K562 (cell line): ENCODE data around the gene CCDC50. TPM values are rescaled to one million over a fixed set of nuclear protein-coding genes. Genes with fewer than 3 reads are reported as not detected.

Source experiments
- ATAC-seq: fragments of 200-7000 bp; cut with Tn5 transposase; 3 replicates; pipeline ENCODE4 v1.9.1; 2020; ENCODE audit warnings: moderate library complexity
- BruUV-seq: library from RNA; stranded (reverse); fragments of 400-500 nt; replicated peaks from 2 replicates; lab custom pipeline; 2021; lab: Mats Ljungman, UMichigan
- CTCF ChIA-PET: fragments of 300-600 bp; formaldehyde crosslinking; extraction: SDS; loops from one replicate; lab custom pipeline; 2021; ENCODE audit warnings: low intra/inter-chr PET ratio; lab: Yijun Ruan, JAX
- POLR2A ChIA-PET: fragments of 300-600, 350-650 bp; sonication (Branson Sonifier 250); formaldehyde crosslinking; extraction: SDS; loops from one replicate; lab custom pipeline; 2021; ENCODE audit warnings: antibody characterized with exemption, inconsistent platforms; lab: Yijun Ruan, JAX
- DNase-seq, 4 experiments: peaks; one replicate each; pipeline versions ENCODE4 v3.0.0 to v3.0.0-alpha.2; 2011 to 2018; ENCODE audit warnings: low spot score in 3 of 4, mixed read lengths in 3 of 4; ENCODE audit errors: extremely low read depth in 1 of 4
- FAIRE-seq: peaks from 2 replicates; lab custom pipeline; 2011; peaks lifted over from hg19 to GRCh38; lab: Jason Lieb, UNC
- H2AFZ ChIP-seq: 2 replicates; pipeline ENCODE4 v1.6.0; 2011; ENCODE audit warnings: low read depth, low read length, control low read depth, inconsistent platforms
- H3K27ac ChIP-seq: fragments of 200-600 bp; 3 replicates; pipeline ENCODE4 v1.8.0; 2011; ENCODE audit warnings: low read depth, mild to moderate bottlenecking, control low read depth, inconsistent platforms, low read length, moderate library complexity, mixed read lengths; ENCODE audit errors: extremely low read depth
- H3K27me3 ChIP-seq, 2 experiments: fragments of 300-600 bp in 1 of 2; 2 replicates in 1 of 2; 3 replicates in 1 of 2; pipeline versions ENCODE4 v1.6.0 to v1.8.0; 2011; ENCODE audit warnings: inconsistent platforms in 2 of 2, low read length in 2 of 2, mild to moderate bottlenecking in 1 of 2, mixed read lengths in 1 of 2, moderate library complexity in 1 of 2; ENCODE audit not compliant: control insufficient read depth in 2 of 2, insufficient read depth in 2 of 2
- H3K36me3 ChIP-seq: fragments of 300-600 bp; 3 replicates; pipeline ENCODE4 v1.8.0; 2011; ENCODE audit warnings: mild to moderate bottlenecking, low read length, inconsistent platforms; ENCODE audit not compliant: control insufficient read depth, insufficient read depth
- H3K4me1 ChIP-seq, 2 experiments: fragments of 200-600 bp in 1 of 2; replicated peaks in 1 of 2; 2 replicates in 1 of 2; 3 replicates in 1 of 2; pipeline versions ENCODE4 v1.5.1 to v1.8.0; 2011; ENCODE audit warnings: inconsistent platforms in 2 of 2, low read length in 2 of 2, mild to moderate bottlenecking in 1 of 2, mixed read lengths in 1 of 2, moderate library complexity in 1 of 2; ENCODE audit not compliant: control insufficient read depth in 2 of 2, insufficient read depth in 2 of 2
- H3K4me2 ChIP-seq: 2 replicates; pipeline ENCODE4 v1.6.1; 2011; ENCODE audit warnings: low read length, control low read depth, inconsistent platforms, mixed read lengths; ENCODE audit not compliant: insufficient read depth
- H3K4me3 ChIP-seq: fragments of 200-600 bp; sonication (generic), shearing (Covaris generic); 2 replicates; pipeline ENCODE4 v1.5.1; 2016; ENCODE audit warnings: control low read depth, inconsistent platforms
- H3K79me2 ChIP-seq: fragments of 200-600 bp; 3 replicates; pipeline ENCODE4 v1.8.0; 2011; ENCODE audit warnings: low read length, inconsistent platforms; ENCODE audit not compliant: control insufficient read depth, insufficient read depth
- H3K9ac ChIP-seq, 2 experiments: 2 replicates each; pipeline versions ENCODE4 v1.6.0 to v1.6.1; 2011; ENCODE audit warnings: low read depth in 2 of 2, low read length in 2 of 2, control low read depth in 1 of 2, inconsistent platforms in 1 of 2, mild to moderate bottlenecking in 1 of 2, mixed read lengths in 1 of 2; ENCODE audit not compliant: insufficient read depth in 1 of 2
- H3K9me1 ChIP-seq: one replicate; pipeline ENCODE4 v1.6.0; 2011; ENCODE audit warnings: inconsistent platforms, mild to moderate bottlenecking, low read length, moderate library complexity; ENCODE audit not compliant: control insufficient read depth, insufficient read depth
- H3K9me3 ChIP-seq: replicated peaks from 2 replicates; pipeline ENCODE4 v1.5.1; 2011; ENCODE audit warnings: low read depth, low read length, inconsistent platforms; ENCODE audit not compliant: control insufficient read depth, insufficient read depth
- H4K20me1 ChIP-seq: replicated peaks from 2 replicates; pipeline ENCODE4 v1.6.1; 2011; ENCODE audit warnings: low read length, inconsistent platforms, mixed read lengths; ENCODE audit not compliant: control insufficient read depth, insufficient read depth
- MAFG ChIP-seq: fragments of 450-650 bp; conservative IDR thresholded peaks from 2 replicates; pipeline ENCODE4 v1.6.1; 2016; ENCODE audit warnings: missing genetic modification characterization, missing compliant biosample characterization
- MCM2 ChIP-seq: fragments of 450-650 bp; IDR thresholded peaks from 2 replicates; pipeline ENCODE4 v1.6.1; 2017; ENCODE audit warnings: low read depth, mild to moderate bottlenecking
- SAFB2 ChIP-seq: fragments of 200-400 bp; formaldehyde crosslinking; IDR thresholded peaks from 2 replicates; pipeline ENCODE4 v1.6.1; 2018; ENCODE audit warnings: borderline replicate concordance, low read length, low read depth, moderate library complexity; ENCODE audit not compliant: severe bottlenecking
- SIX5 ChIP-seq, 2 experiments: IDR thresholded peaks; 2 replicates each; pipeline ENCODE4 v1.6.1; 2011; ENCODE audit warnings: low read length in 2 of 2, borderline replicate concordance in 1 of 2, low read depth in 1 of 2, mild to moderate bottlenecking in 1 of 2, moderate library complexity in 1 of 2; ENCODE audit not compliant: insufficient read depth in 1 of 2
- YY1 ChIP-seq, 3 experiments: IDR thresholded peaks; 2 replicates each; pipeline ENCODE4 v1.6.1; 2011; ENCODE audit warnings: low read length in 2 of 3, mild to moderate bottlenecking in 2 of 3, moderate library complexity in 2 of 3, borderline replicate concordance in 1 of 3, control low read depth in 1 of 3, low read depth in 1 of 3; ENCODE audit not compliant: insufficient read depth in 3 of 3, insufficient replicate concordance in 2 of 3, control insufficient read depth in 1 of 3, insufficient read length in 1 of 3; ENCODE audit errors: extremely low read depth in 1 of 3
- WGBS: fragments of 100-300 bp; shearing (Covaris generic); methylation state at CpG from one replicate; pipeline ENCODE4 v1.1.6; 2016; ENCODE audit warnings: low coverage, mixed read lengths; ENCODE audit not compliant: insufficient coverage; ENCODE audit errors: missing lambda C conversion rate; 5-methylcytosine and 5-hydroxymethylcytosine counted together
- in situ Hi-C: fragments of 300-500 bp; cut with MboI; formaldehyde crosslinking; loops from 4 replicates; pipeline ENCODE4 v1.15.0; 2018; ENCODE audit warnings: inconsistent platforms, mixed read lengths
- intact Hi-C: fragments of 100-400 bp; cut with micrococcal nuclease; formaldehyde crosslinking; loops from 2 replicates; pipeline ENCODE4 v1.14.2; 2022
- polyA plus RNA-seq, 8 experiments: library from polyadenylated mRNA; depleted of rRNA in 4 of 8; stranded (reverse) in 5 of 8; unstranded in 3 of 8; fragments of >200 nt; fragmentation: Nextera tagmentation in 2 of 8; fragmentation: Illumina TruSeq in 1 of 8; extraction: Ambion mirVana in 2 of 8; extraction: Trizol in 1 of 8; gene quantifications; 2 replicates each; pipeline versions ENCODE4 v1.2.1 to v1.2.3, GENCODE V29; 2011 to 2014; ENCODE audit warnings: inconsistent platforms in 1 of 8, missing spikeins in 1 of 8
- total RNA-seq, 7 experiments: library from RNA; depleted of rRNA in 6 of 7; stranded (reverse); fragments of >200 nt in 6 of 7; fragmentation: Illumina TruSeq in 2 of 7; extraction: Trizol in 2 of 7; gene quantifications; 2 replicates each; pipeline versions ENCODE4 v1.2.1 to v1.2.3, GENCODE V29; 2011 to 2021; ENCODE audit warnings: low replicate concordance in 1 of 7

The CCDC50 gene
- total and polyA plus RNA-seq, 9 of the 15 experiments (the other 6 are each of a cell fraction or from before 2014, with no cell fraction given), result 8.4 to 63.4 (median 40.4) TPM

- CTCF ChIA-PET, result no interaction called here
- TF ChIP-seq MAFG (no peak), SIX5 (IDR thresholded peaks at IDR 0.05; ENCODE audit: borderline replicate concordance in 1 of 2, insufficient read depth in 1 of 2, low read depth in 1 of 2, low read length in 2 of 2) (no peak), SAFB2 (no peak)
- no peak overlapping the region for H3K4me2 ChIP-seq
- DNase-seq (no peak), FAIRE-seq (no peak), ATAC-seq (no peak)
- H3K9me1 ChIP-seq, result no peaks in the 10 kb centered on the region
- H3K9ac ChIP-seq, result no peak overlapping the region
- no peaks in the 10 kb centered on the region for H4K20me1 ChIP-seq
- intact Hi-C loops (no loop called here), in situ Hi-C loops (no loop called here)
- peaks cover 19% of the 10 kb centered on the region; the same call in 1 of the 3 replicates for H3K36me3 ChIP-seq
- no peaks in the 10 kb centered on the region for H3K79me2 ChIP-seq
- H3K27ac ChIP-seq, result no peak overlapping the region
- H2AFZ ChIP-seq, result no peak overlapping the region
- no peaks in the 10 kb centered on the region for H3K9me3 ChIP-seq
- POLR2A ChIA-PET, result no interaction called here
- no peaks in the 10 kb centered on the region for H3K27me3 ChIP-seq
- no peaks in the 10 kb centered on the region for H3K4me1 ChIP-seq
- BruUV-seq, result no TSS peak
- WGBS, result 91% methylated on average over 3 of the region's 3 CpGs
- no peak overlapping the region for H3K4me3 ChIP-seq
Observed at GRCh38 chr3:191390580-191390979, 61.4 kb downstream of the CCDC50 start.

GRCh38 chr3:191391861-191392808 is 62.9 kb downstream of the CCDC50 start:
- Histone ChIP-seq H3K4me3 (no peak overlapping the region), H3K79me2 (no peaks in the 10 kb centered on the region), H3K27me3 (no peaks in the 10 kb centered on the region), H3K36me3 (peaks cover 19% of the 10 kb centered on the region; the same call in 1 of the 3 replicates), H3K9ac (no peak overlapping the region), H3K9me1 (no peaks in the 10 kb centered on the region), H3K4me2 (no peak overlapping the region), H3K27ac (no peak overlapping the region), H4K20me1 (no peaks in the 10 kb centered on the region), H3K4me1 (no peaks in the 10 kb centered on the region), H3K9me3 (no peaks in the 10 kb centered on the region), H2AFZ (no peak overlapping the region)
- FAIRE-seq (peak; percentile 29), DNase-seq (no peak), ATAC-seq (no peak)
- TF ChIP-seq YY1 (IDR thresholded peaks at IDR 0.05; ENCODE audit: borderline replicate concordance in 1 of 3, control insufficient read depth in 1 of 3, extremely low read depth in 1 of 3, insufficient read depth in 3 of 3, insufficient read length in 1 of 3, insufficient replicate concordance in 2 of 3, low read depth in 1 of 3, low read length in 2 of 3) (no peak), MCM2 (no peak)
- ChIA-PET CTCF (no interaction called here), POLR2A (no interaction called here)
- in situ Hi-C loops (no loop called here), intact Hi-C loops (no loop called here)
- TSS peak; percentile 17 for BruUV-seq
- WGBS, result 97% methylated on average over 2 of the region's 2 CpGs
